ENCODE results near the gene CAVIN2.
A peak's percentile ranks its signal among the peaks of the same experiment; 100 is the strongest.

Gene CAVIN2

DNA sequence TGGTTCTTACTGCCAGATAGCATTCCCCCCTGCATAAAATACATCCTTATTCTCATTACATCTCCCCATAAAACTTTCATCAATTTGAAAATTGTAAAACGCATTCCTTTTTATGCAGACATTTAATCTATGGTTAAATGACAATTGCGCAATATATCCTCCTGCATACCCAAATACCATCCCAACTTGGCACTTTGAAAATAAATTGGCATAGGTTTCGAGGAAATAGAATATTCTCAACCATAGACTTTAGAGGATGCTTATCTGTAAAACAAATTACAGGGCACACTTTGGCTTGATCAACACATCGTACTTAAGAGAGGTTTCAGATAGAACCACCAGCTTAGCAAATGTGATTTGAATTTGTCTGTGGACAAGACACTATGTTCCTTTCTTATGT, 31.0 kb upstream of the CAVIN2 start:
- DNase-seq (ENCODE audit: insufficient read length, low spot score), result no peak
- peak; percentile 11 for FAIRE-seq
- TF ChIP-seq POLR2A (IDR thresholded peaks at IDR 0.05; ENCODE audit: low read depth, low read length), result no peak

DNA sequence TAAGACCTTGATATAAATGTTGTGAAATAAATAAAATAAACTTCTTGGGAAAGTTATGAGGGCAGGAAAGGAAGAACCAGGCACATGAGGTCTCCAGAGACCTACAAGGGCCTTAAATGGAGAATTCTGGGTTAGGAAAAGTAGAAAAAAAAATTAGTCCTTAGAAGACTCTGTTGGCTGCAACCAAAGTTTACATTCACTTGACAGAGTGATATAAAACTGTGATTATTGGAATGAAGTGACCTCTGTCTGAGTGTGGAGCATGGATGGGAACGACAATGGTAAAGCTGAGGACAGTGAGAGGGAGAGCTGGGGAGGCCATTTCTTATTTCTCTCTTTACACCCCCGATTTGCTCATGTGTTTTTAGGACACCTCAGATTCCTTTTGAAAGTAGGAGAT, 29.0 kb upstream of the CAVIN2 start:
- no peak for TF ChIP-seq POLR2A (IDR thresholded peaks at IDR 0.05; ENCODE audit: low read depth, low read length)
- FAIRE-seq (no peak), DNase-seq (ENCODE audit: insufficient read length, low spot score) (no peak)

DNA sequence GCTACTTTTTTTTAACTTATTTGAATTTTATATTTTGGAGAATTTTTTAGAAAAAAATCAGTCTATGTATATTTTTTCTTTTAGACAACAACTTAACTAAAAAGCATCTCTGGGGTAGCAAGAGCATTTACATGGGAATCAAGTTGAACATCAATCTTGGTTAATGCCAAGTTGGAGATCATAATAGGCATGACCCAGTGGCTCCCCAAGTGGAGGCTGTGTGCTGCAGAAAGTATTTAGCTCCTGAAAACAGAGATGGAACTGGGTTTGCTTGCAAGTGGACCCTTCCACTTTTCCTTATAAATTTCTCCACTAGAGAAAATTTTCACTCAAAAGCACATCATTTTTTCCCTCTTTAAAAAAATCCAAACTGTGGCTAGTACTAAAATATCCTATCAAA, 23.9 kb upstream of the CAVIN2 start:
- no peak for TF ChIP-seq POLR2A (IDR thresholded peaks at IDR 0.05; ENCODE audit: low read depth, low read length)
- DNase-seq (ENCODE audit: insufficient read length, low spot score) (no peak), FAIRE-seq (no peak)

DNA sequence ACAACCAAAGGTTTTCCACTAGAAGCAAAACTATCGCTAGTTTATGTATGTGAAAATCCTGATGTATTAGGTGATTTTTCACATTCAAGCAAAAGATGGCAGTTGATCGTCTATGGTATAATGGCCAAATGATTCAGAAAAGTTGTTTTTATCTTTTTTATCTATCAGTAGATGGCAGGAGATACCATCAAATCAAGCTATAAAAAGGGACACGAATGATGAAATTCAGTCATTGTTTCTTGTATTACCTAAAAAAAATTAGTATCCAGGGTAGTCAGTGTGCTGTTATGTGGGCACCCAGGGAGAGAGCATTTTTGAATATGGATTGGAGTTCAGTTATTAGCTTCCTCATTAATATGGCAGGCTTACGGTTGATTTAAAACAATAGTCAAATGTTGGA, 22.9 kb upstream of the CAVIN2 start:
- DNase-seq (ENCODE audit: insufficient read length, low spot score), result no peak
- TF ChIP-seq POLR2A (IDR thresholded peaks at IDR 0.05; ENCODE audit: low read depth, low read length), result no peak
- FAIRE-seq, result no peak

DNA sequence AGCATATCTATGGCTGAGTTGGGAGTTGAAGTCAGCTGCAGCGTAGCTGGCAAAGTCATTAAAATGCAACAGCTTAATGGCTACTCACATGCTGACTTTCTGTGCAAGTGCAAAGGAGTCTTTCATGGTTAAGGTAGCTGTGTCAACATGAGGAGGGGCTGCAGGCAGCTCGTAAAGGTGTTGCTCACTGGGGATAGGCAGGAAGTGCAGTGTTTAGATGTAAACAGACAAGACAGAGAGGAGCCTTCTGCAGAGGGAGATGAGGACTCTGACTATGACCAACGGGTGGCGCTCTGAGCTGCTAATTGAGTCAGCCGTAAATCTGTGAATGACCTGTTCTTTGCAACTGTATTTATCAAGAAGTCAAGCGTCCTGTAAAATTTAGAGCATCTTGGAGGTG, 22.3 kb upstream of the CAVIN2 start:
- FAIRE-seq, result peak; percentile 92
- DNase-seq (ENCODE audit: insufficient read length, low spot score), result no peak
- no peak for TF ChIP-seq POLR2A (IDR thresholded peaks at IDR 0.05; ENCODE audit: low read depth, low read length)

DNA sequence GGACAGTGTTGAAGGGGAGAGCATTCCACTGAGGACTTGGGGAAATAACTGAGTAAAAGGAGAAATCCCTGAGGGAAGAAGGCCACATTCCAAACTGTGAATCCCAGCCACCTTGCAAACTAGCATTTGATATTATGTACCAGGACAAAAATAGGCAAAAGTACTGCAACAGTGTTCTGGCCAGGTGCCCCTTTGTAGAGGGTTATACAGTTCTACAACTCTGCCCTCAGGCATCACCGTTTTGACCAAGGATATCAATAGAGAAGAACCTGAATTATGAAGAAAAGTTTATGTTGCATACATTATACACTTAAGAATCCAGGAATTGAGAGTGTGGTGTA, 20.6 kb upstream of the CAVIN2 start:
- FAIRE-seq (peak; percentile 6), DNase-seq (ENCODE audit: insufficient read length, low spot score) (no peak)
- TF ChIP-seq POLR2A (IDR thresholded peaks at IDR 0.05; ENCODE audit: low read depth, low read length), result no peak

DNA sequence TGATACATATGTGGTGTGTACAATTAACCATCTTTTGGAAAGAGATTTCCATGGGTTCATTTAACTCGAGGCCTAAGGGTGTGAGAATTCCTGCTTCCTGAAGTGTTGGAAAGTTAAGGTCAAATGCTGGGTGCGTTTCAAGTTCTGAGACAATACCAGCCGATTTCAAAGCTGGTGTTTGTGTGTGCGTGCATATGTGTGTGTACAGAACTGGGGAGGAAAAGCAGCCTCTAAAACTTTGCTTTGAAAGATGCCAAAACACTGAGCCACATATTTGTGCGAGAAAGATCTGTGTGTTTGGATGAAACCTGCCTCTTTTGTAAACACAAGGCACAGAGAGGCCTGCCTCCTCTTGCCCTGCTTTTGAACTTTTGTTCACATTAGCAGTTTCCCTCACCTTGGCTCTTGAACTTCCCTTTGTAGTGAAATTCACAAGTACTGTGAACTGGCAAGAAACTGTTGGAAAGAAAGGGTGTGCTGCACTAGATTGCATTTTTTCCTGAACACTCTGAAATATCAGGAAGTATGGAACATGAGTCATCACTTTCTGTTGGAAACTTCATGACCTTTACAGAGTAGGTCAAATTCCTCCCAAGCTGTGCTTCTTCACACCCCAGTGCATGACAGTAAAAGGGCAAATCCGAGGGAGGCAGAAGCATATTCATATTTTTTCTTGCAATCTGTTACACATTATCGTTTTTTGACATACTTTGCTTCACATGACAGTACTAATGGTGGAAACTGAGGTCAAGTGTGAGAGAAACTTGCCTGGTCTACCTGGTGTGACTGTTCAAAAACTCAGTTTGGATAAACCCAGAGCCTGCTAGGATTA, 20.0 kb upstream of the CAVIN2 start:
- no peak for TF ChIP-seq POLR2A (IDR thresholded peaks at IDR 0.05; ENCODE audit: low read depth, low read length)
- FAIRE-seq (peak; percentile 93), DNase-seq (ENCODE audit: insufficient read length, low spot score) (no peak)

DNA sequence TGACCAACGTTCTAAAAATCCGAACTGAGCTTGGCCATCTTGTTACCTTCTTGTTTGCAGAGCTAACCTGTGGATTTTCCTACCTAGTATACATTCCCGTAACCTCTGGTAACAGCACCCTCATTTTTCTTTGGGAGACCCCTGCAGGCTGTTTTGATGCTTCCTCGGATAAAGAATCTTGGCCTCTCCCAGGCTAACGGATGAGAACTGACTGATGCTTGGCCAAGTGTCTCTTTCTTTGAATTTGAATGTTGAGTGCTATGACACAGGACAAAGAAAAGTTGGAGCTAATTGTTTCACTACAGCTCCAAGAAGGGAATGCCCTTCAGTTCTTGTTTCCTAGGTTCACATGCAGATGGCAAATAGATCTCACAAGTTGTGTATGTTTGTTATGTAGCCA, 19.3 kb upstream of the CAVIN2 start:
- no peak for DNase-seq (ENCODE audit: insufficient read length, low spot score)
- no peak for FAIRE-seq
- no peak for TF ChIP-seq POLR2A (IDR thresholded peaks at IDR 0.05; ENCODE audit: low read depth, low read length)

DNA sequence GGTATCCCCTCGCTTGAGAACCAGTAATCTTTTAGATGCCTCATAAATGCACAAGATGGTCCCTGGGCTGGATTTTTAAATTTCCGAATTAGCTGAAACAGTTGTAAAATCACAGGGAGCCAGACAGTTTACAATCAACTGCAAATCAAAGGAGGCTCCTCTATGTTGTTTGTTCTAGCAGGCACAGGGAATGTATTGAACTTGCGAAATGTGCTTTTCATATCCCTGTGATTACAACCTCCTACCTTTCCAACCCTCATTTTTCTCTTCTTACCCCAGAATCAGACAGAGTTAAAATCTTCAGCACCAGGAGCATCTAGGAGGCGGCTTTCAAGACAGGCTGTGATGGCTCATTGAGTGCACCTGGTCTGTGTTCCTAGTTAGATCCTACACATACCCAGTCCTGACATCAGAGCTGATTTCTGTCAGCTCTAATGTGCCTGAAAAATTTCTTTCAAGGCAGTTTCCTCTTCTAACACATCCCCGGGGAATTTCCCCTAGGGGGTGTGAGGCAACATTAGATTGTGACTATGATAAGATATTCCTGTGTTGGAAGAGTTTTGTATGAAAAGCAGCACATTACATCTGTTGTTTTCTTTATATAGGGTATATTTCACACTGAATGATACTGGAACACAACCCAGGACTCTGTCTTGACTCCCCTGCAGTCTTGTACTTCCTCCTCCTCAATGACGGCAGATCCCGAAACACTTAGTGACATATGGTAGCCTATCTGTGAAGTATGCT, 17.9 kb upstream of the CAVIN2 start:
- FAIRE-seq (no peak), DNase-seq (ENCODE audit: insufficient read length, low spot score) (no peak)
- TF ChIP-seq POLR2A (IDR thresholded peaks at IDR 0.05; ENCODE audit: low read depth, low read length), result no peak

DNA sequence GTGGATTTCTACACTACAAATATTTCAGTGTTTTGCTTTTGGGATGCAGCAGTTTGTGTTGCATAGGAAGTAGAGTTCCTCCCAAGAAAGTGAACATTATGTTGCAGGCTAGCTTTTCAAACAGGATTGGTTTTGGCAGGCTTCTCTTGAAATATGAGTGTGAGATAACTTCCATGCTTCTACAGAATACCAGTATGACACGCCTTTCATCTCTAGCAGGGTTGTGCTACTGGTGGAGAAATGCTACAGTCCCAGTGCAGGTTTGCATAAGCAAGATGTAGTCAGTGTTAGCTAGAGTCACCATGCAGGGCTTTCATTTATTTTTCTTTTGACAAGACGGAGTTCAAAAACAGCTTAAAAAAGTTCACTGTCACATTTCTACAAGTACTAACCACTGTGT, 17.1 kb upstream of the CAVIN2 start:
- DNase-seq (ENCODE audit: insufficient read length, low spot score), result no peak
- no peak for TF ChIP-seq POLR2A (IDR thresholded peaks at IDR 0.05; ENCODE audit: low read depth, low read length)
- FAIRE-seq, result no peak

DNA sequence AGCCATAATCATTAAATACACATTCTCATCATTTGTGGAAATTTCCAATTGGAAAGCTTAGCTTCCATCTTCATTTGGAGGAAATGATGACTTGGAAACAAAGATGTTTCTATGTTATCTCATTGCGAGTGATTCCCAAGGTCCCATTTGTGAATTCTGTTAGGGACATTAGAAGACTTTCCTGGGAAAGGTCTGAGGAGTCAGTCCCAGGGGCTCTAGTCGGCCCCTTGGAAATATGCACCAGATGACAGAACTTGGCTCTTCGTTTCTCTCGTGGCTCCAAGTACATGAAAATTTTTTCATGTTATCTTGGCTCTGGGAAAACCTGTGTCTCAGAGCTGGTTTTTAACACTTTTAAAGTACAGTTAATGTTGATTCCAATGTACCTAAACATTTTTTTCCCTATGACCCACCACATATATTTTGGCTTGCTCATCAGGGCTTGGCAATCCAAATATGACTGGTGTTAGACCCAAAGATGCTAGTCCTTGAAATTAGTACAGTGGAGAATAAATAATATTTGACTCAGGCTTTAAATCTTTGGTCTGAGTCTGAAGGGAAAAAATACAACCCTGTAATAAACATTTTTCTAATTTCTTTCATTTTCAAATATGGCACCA, 15.4 kb upstream of the CAVIN2 start:
- FAIRE-seq, result no peak

DNA sequence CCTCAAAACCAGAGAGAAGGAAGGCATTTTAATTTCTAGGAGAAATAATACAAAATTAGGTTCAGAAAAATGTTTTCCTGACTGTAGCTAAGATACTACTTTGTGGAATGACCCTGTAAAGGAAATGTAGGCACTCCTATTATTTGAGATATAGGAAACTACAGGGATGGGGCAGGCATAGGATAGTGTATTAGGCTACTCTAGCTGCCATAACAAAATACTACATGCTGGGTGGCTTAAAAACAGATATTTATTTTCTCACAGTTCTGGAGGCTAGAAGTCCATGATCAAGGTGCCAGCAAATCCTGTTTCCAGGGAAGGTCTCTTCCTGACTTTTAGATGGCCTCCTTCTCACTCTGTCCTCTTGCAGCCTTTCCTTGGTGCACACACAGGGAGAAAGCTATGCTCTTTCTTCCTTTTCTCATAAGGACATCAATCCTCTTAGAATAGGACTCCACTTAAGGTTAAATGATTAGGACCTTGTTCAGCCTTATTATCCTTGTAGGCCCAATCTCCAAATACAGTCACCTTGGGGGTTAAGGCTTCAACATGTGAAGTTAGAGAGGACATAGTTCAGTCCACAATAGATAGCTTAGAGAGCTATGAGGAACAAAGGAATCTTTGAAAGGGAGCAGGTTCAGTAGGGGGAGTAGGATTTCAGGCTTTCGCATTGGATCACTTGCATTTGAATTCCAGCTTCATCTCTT, 14.0 kb upstream of the CAVIN2 start:
- FAIRE-seq (no peak), DNase-seq (ENCODE audit: insufficient read length, low spot score) (no peak)
- no peak for TF ChIP-seq POLR2A (IDR thresholded peaks at IDR 0.05; ENCODE audit: low read depth, low read length)

More for the DNA sequence above, 15.4 kb upstream of the CAVIN2 start:
- TF ChIP-seq POLR2A (IDR thresholded peaks at IDR 0.05; ENCODE audit: low read depth, low read length), result no peak
- DNase-seq (ENCODE audit: insufficient read length, low spot score), result no peak

DNA sequence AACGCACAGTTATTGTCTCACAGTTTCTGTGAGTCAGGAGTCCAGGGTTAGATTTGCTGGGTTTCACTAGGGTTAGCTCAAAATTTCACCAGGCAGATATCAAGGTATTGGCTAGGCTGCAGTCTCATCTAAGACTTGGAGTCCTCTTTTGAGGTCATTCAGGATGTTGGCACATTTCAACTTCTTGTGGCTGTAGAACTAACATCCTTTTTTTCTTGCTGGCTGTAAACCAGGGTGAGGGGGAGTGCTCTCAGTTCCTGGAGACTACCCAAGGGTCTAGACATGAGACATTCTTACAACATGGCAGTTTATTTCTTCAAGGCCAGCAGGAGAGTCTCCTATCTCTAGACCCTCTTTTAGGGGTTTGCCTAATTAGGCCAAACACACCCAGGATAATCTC, 12.8 kb upstream of the CAVIN2 start:
- no peak for DNase-seq (ENCODE audit: insufficient read length, low spot score)
- FAIRE-seq, result no peak
- no peak for TF ChIP-seq POLR2A (IDR thresholded peaks at IDR 0.05; ENCODE audit: low read depth, low read length)

DNA sequence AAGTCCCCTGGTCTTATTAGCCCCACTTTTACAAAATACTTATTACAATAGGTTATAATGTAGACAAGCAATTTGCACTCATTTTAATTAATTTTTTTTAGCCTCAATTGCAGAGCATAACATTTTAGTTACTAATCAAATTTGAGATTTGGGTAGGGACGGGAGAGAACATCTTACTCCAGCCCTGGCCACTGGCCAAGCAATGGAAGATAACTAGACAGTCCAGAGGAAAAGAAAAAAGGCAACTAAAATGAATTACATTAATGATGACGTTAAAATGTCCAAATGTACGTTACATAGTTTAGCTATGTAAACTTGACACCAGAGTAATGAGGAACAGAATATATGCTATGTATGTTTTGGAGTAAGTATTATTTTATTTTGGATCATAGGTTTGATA, 11.0 kb upstream of the CAVIN2 start:
- no peak for DNase-seq (ENCODE audit: insufficient read length, low spot score)
- FAIRE-seq, result peak; percentile 6
- TF ChIP-seq POLR2A (IDR thresholded peaks at IDR 0.05; ENCODE audit: low read depth, low read length), result no peak
